Stimulated activated CD4-positive, alpha-beta T cell treated with anti-CD3 and anti-CD28 coated beads, Interleukin-4, amount 100 ng/mL, for 4 hours (primary cell): ENCODE data around the gene TH.

Source experiments
- DNase-seq, 2 experiments: peaks; one replicate each; pipeline ENCODE4 v3.0.0-alpha.2; 2020

TH gene

DNA sequence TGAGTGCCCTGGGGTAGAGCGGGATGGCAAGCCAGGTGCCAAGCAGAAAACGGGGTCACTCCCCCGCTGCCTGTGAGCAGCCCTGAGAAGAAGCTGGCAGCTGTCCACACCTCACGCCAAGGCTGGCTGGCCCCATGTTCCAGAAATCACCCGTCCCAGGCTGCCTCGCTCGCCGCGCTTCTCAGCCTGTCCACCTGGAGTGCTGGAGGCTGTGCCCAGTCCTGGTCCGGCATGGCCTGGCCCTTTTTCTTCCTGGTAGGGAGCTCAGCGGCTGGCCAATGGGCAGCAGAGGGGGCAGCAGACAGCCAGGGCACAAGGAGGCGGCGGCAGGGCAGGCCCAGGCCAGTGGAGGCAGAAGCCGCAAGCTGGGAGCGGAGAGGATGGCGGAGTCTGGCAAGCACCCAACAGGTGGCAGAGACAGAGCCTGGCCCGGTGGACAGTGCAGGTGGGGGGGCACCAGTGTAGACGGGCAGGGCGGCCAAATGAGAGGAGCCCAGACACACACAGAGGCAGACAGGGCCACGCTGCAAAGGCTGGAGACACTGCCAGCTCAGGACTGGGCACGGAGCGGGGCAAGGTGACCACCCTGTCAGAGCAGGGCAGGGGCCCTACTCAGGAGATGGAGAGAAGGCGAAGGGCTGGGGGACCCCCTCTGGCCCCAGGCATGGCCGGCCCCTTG, 37.2 kb upstream of the TH start:
- peak in 1 of 2 experiments; percentile 0 for DNase-seq

DNA sequence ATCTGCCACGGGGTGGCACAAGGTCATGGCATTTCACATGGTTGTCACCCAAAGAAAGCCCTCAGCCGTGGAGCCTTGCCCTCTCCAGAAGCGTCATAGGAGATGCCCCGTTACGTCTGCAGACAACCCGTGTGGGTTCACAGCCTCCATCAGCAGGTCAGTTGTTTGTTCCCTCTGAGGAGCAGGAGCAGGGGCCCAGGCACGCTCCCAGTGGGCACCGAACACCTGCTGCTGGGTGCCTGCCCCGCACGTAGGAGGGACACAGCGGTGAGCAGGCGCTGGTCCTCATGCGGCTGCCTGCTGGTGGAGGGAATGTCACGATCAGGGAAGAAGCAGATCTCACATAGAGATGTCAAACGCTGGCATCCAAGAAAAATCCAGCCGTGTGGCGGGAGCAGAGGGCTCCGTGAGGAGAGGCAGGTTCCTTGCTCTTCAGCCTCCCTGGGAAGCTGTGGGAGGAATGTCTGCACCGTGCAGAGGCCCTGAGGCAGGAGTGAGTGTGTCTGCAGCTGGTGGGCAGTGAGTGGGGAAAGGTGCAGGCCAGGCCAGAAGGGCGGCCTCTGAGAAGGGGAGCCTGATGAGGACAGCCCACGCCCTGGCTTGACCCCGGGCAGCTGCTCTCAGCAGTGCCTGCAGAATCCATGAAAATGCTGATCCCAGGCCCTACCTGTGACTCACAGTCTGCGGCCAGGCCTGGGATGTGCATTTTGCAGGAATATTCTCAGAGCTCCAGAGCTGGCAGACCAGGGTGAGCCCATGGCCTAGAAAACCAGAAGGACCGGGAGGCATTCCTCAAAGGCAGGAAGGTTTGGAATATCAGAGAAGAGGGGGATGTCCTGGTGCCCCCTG, 36.4 kb upstream of the TH start:
- peak in 1 of 2 experiments; percentile 0 for DNase-seq

DNA sequence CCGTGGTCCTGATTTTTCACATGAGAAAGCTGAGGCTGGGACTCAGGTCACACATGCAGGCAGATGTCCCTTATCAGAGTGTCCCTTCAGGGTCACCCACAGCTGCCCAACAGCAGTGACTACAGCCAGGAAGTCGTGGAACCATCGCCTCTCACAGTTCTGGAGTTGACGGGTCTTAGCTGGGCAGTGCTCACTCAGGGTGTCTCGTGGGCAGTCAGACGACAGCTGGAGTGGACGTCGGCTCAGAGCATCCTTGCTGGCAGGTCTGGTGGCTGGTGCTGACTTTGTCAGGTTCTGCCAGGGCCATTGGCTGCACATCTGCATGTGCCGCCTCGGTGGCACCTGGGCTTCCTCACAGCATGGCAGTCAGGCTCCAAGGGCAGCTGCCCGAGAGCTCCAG, 35.6 kb upstream of the TH start:
- DNase-seq: no peak

DNA sequence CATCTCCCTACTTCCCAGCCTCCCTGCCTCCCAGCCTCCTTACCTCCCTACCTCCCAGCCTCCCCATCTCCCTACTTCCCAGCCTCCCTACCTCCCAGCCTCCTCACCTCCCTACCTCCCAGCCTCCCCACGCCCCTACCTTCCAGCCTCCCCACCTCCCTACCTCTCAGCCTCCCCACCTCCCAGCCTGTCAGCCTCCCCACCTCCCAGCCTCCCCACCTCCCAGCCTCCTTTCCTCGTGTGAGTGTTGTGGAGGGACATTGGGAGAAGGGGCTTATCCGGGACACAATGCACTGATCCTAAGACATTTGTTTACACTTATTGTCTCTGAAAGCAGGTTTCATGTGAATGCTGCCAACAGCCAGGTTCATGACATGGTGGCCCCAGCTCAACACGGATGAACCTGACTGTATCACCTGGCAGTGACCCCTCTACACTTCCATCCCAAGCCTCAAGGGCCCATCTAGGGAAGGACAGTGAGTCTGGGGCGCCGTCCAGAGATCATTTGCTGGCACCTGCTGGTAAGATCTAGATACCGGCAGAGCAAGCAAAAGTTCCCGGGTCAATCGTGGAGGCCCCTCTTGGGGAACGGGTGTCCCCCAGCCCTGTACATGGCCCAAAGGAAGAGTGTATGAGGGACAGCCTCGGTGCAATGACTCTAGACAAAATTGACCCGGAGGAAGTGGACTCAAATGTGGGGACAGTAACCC, 34.5 kb upstream of the TH start:
- no peak for DNase-seq

GRCh38 chr11:2205214-2205720, 33.7 kb upstream of the TH start:
- no peak for DNase-seq

- no peak for DNase-seq
Measured at GRCh38 chr11:2204361-2205213, 33.0 kb upstream of the TH start.

GRCh38 chr11:2203440-2204259, 32.0 kb upstream of the TH start:
- no peak for DNase-seq

DNA sequence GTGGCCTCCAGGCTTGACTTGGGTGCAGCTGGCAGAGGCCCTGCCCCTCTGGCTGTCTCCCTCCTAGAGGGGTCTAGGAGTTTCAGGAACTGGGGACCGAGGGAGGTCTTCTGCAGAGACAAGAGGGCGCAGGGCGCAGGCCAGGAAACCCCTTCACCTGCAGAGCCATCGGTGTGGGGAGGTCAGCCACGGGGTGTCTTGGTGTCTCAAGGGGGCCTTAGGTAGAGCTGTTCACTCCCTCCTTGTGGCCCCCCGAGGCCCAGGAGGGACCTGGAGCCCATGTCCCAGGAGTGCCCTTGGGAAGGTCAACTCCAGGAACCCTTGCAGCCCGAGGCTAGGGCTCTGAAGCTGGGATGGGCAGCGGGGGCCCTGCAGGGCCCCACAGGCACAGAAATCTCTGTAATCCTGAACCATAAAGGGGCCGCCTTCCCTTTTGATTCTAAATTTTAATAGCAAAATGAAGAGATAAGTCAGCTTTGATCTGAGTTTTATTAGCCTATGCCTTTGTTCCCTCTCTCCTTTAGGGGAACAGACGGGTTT, 31.4 kb upstream of the TH start:
- no peak for DNase-seq

DNA sequence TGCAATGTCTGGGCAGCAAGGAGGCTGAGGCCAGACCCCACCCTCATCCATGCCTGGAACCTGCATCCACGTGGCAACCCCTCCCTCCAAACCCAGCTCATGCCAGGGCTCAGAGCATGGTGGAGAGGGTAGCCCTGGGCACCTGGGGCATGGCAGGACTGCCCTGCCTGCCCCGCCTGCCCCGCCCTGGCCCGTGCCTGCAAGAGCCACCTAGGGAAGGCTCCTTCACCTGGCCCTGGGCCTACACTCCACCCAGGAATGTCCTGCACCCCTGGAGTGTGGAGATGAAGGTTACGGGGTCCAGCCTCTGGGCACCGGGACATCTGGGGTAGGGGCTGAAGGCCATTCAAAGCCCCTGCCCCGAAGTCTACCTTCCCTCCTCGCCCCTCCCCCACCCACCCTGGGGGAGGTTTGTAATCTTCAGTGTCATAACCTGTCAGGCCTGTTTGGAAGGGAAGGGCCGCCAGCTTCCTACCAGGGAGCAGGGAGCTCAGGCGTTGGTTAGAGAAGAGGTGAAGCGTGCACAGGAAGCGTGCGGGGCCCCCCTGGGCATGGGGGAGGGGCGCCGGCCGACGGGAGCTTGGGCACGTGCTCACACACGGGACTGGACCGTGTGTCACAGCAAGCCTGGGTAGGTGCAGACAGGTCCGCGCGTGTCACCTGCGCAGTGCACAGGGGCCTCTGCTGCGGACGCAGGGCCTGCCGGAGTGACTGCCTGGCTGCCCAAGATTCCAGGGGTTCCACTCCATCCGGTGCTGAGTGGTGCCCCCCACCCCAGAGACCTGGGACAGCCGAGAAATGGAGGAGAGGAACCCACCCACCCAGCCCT, 30.7 kb upstream of the TH start:
- DNase-seq: no peak

DNA sequence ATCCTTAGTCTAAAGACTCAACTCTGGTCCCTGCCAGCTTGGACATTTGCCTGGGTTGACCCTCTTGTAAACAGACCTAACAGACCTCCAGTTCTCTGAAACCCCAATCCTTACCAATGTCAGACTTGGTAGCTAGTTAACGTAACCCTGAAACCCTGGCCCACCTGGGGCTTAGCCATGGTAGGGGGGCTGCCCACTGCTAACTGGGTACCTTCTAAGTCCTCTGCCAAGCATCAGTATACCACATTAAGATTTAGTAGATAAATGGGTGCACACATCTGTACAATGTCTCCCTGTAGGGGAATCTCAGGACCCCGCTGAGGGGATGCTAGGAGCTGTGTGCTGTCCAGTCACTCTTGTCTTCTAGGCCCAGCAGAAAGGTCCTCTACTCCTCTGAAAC, 29.9 kb upstream of the TH start:
- DNase-seq: no peak

DNA sequence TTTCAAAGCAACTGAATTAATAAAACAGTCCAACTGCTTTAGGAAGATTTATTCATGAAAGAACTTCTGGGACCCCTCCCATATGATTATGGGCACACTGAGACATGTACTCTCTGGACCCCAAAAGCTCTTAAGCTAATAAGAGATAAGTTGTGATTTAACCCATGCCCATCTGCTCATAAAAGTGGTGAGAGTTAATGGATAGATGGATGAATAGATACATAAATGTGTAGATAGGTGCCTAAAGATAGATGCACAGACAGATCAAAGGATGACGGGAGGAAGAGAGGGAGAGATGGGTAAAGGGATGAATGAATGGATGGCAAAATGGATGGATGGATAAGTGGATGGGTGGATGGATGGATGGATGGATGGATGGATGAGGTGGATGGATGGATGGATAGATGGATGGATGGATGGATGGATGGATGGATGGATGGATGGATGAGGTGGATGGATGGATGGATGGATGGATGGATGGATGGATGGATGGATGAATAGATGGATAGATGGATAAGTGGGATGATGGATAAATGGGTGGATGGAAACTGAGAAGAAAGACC, 29.4 kb upstream of the TH start:
- no peak for DNase-seq

- DNase-seq: no peak
Measured at GRCh38 chr11:2200536-2200935, 28.9 kb upstream of the TH start.

DNA sequence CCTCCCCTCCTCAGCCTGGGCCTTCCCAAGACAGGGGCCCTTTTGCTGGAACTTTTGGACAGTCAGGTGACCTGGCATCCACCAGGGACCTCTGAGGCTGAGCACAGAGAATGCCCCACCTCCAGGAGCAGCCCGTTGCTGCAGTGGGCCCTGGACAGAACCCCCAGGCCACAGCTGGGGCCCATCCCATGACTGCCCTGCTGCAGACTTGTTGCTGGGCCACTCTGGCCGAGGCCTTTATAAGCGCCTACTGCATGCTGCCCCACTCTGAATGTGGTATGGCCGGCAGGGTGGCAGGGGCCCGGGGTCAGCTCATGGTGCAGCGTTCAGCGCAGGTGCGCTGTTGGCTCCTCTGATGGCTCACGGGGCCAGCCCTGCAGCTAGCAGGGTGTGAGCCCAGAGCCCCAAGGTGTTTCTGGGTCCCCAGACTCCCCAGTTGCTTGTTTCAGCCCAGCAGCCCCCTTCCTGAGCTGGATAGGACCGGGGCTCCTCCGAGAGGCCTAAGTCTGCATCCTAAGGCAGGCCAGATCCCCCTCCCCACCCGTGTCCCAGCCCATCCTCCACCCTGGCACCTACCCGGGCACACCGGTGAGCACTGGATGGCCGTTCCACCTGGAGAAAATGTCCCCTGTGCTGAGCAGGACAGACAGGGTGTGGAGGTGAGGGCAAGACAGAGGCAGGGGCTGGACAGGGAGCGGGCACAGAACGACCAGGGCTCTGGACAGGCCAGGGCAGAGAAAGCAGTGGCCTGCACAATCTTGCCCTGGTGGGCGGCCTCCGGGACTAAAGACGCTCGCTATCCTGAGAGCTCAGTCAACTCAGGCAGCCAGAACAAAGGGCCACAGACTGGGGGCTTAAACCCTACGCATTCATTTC, 28.1 kb upstream of the TH start:
- no peak for DNase-seq

DNA sequence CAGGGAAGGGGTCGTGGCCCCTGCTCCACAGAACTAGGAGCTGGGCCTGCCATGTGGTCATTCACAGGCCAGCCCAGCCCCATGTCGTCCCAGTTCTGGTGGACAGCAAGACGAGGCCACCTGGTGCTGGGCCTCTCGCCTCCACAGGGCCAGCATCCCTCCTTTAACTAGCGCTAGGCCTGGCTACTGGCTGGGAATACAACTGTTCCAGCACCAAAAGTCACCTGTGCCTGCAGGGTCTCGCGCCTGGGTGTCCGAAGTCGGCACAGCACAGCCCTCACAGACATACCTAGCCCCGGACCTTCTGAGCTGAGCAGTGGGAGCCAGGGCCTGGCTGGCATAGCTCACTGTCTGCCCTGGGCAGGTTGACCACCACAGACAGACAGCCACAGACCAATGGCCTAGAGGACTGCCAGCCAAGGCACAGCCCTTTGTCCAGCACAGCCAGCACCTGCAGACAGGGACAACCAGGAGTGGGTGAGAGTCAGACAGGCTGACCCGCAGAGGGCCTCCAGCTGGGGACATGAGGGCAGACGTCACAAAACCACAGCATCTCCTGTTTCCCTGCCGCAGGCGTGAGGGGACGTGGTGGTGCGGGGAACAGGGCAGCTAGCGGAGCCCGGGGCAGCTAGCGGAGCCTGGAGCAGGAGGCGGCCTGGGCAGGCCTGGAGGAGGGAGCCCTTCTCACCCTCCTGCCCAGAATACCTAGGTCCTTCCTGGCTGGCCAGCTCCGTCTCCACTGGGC, 27.2 kb upstream of the TH start:
- no peak for DNase-seq

DNA sequence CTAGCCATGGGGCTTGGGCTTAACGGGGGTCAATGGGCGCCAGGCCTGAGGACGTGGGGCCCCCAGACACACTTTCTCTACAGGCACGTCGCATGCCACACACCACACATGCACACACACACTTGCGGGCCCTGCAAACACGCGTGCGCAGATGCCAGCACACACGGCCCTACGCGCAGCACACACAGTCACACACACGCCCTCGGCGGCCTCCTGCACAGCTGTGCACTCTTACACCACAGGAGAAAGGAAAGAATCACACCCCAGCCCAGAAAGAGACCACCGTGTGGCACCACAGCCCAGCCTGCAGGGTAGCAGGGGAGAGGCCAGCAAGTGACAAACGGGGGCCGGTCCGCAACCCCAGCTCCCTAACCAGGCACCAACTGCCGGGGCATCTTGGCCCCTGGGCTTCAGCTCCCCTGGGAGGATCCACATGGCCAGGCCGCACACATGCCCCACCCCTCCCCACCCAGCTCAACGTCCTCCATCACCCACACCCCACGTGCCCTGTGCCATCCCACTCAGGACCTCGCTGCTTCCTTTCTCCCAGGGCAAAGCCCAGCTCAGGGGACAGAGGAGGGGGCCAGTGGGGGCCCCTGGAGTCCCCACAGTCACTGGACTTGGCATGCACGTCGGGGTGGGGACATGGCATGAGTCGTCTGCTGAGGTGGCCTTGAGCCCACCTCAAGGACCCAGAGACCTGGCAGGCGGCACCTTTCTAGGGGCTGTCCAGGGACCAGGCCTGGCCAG, 26.3 kb upstream of the TH start:
- DNase-seq: no peak

GRCh38 chr11:2196970-2197770, 25.6 kb upstream of the TH start:
- peak; percentile 55 to 71 for DNase-seq

GRCh38 chr11:2195756-2196088, 24.1 kb upstream of the TH start:
- DNase-seq: no peak
